Measurements from ENCODE around the gene EOGT.

EOGT gene

GRCh38 chr3:69051756-69052471, 38.4 kb upstream of the EOGT start, which contains the start of gene TMF1:
TMF1 (minus strand) TSS chr3:69052333; CDS start chr3:69052086, 247 bp downstream.
- TF ChIP-seq CTCF (IDR thresholded peaks at IDR 0.05; ENCODE audit: low read depth, low read length) = no peak
- peaks cover 24% of the 10 kb centered on the region for H3K36me3 ChIP-seq
- DNase-seq = peak; percentile 98

GRCh38 chr3:69048990-69049389, 35.5 kb upstream of the EOGT start:
- DNase-seq = no peak
- Histone ChIP-seq H3K4me1 (no peaks in the 10 kb centered on the region), H3K4me3 (ENCODE audit: low read depth, low read length) (no peak overlapping the region), H3K9me3 (no peaks in the 10 kb centered on the region), H3K36me3 (peaks cover 25% of the 10 kb centered on the region), H3K27me3 (no peaks in the 10 kb centered on the region)
- TF ChIP-seq CTCF (IDR thresholded peaks at IDR 0.05; ENCODE audit: low read depth, low read length) = no peak

More at GRCh38 chr3:69051756-69052471, 38.4 kb upstream of the EOGT start, which contains the start of gene TMF1:
- Histone ChIP-seq H3K9me3 (no peaks in the 10 kb centered on the region), H3K4me3 (ENCODE audit: low read depth, low read length) (peak within 1 kb of the TSS; percentile 98), H3K27me3 (no peaks in the 10 kb centered on the region), H3K4me1 (no peaks in the 10 kb centered on the region)

- no peaks in the 10 kb centered on the region for H3K9me3 ChIP-seq
- no peak for DNase-seq
- H3K4me1 ChIP-seq = no peaks in the 10 kb centered on the region
- no peaks in the 10 kb centered on the region for H3K27me3 ChIP-seq
- peaks cover 35% of the 10 kb centered on the region for H3K36me3 ChIP-seq
- no peak for TF ChIP-seq CTCF (IDR thresholded peaks at IDR 0.05; ENCODE audit: low read depth, low read length)
- no peak overlapping the region for H3K4me3 ChIP-seq (ENCODE audit: low read depth, low read length)
Measured at GRCh38 chr3:69044608-69045007, 31.1 kb upstream of the EOGT start.

GRCh38 chr3:69033470-69033869, 20.0 kb upstream of the EOGT start:
- no peak for DNase-seq
- H3K36me3 ChIP-seq = peaks cover 57% of the 10 kb centered on the region
- TF ChIP-seq CTCF (IDR thresholded peaks at IDR 0.05; ENCODE audit: low read depth, low read length) = no peak

GRCh38 chr3:69032737-69033136, 19.3 kb upstream of the EOGT start:
- Histone ChIP-seq H3K4me1 (no peaks in the 10 kb centered on the region), H3K4me3 (ENCODE audit: low read depth, low read length) (no peak overlapping the region), H3K36me3 (peaks cover 54% of the 10 kb centered on the region), H3K27me3 (no peaks in the 10 kb centered on the region), H3K9me3 (no peaks in the 10 kb centered on the region)
- no peak for DNase-seq
- TF ChIP-seq CTCF (IDR thresholded peaks at IDR 0.05; ENCODE audit: low read depth, low read length) = no peak

More at GRCh38 chr3:69033470-69033869, 20.0 kb upstream of the EOGT start:
- H3K27me3 ChIP-seq = no peaks in the 10 kb centered on the region
- no peak overlapping the region for H3K4me3 ChIP-seq (ENCODE audit: low read depth, low read length)
- no peaks in the 10 kb centered on the region for H3K9me3 ChIP-seq
- no peaks in the 10 kb centered on the region for H3K4me1 ChIP-seq

DNA sequence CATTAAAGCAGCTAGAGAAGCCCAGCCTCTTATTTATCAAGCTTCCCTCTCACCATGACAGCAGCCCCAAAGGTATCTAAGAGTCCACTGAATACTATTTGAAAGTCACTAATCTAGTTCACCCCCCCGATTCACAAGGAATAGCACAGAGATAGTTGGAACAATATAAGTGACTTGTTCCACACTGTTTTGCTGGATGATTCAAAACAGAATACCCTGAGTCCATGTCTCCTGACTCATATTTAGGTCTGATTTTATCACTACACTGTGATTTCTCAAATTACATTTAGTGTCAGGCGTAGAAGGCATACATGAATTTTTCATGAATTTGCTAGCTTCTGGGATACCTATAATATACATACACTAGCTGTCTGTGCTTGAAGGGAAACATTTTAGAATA, 18.7 kb upstream of the EOGT start:
- DNase-seq = no peak
- Histone ChIP-seq H3K9me3 (no peaks in the 10 kb centered on the region), H3K4me1 (no peaks in the 10 kb centered on the region), H3K4me3 (ENCODE audit: low read depth, low read length) (no peak overlapping the region), H3K36me3 (peaks cover 56% of the 10 kb centered on the region), H3K27me3 (no peaks in the 10 kb centered on the region)
- TF ChIP-seq CTCF (IDR thresholded peaks at IDR 0.05; ENCODE audit: low read depth, low read length) = no peak

Data from BE2C (cell line).